Stimulated activated naive B cell treated with anti-CD40 and anti-IgM and Interleukin-4, amounts not matched to agents 10 μg/mL and 1 μg/mL and 100 μg/mL, for 72 hours (primary cell): Measurements from ENCODE around the gene TTLL7.

Source experiments
- ATAC-seq, 2 donors: fragments of 150-1000 bp; cut with Tn5 transposase; replicated peaks; 2 replicates each; pipeline ENCODE4 v1.10.0; 2021; ENCODE audit warnings: moderate library complexity in 1 of 2
- DNase-seq: peaks from one replicate; pipeline ENCODE4 v3.0.0; 2021
- H3K27ac Mint-ChIP-seq: one replicate; pipeline ENCODE4 v1.8.0; 2022; ENCODE audit warnings: mild to moderate bottlenecking, mixed read lengths
- H3K27me3 Mint-ChIP-seq, 2 donors: one replicate each; pipeline ENCODE4 v1.8.0; 2022; ENCODE audit warnings: mixed read lengths in 2 of 2
- H3K36me3 Mint-ChIP-seq, 2 donors: one replicate each; pipeline ENCODE4 v1.8.0; 2022; ENCODE audit warnings: mixed read lengths in 2 of 2, mild to moderate bottlenecking in 1 of 2
- H3K4me1 Mint-ChIP-seq, 2 donors: one replicate each; pipeline ENCODE4 v1.8.0; 2022; ENCODE audit warnings: mixed read lengths in 2 of 2, mild to moderate bottlenecking in 1 of 2
- H3K4me3 Mint-ChIP-seq, 2 donors: one replicate each; pipeline ENCODE4 v1.8.0; 2022; ENCODE audit warnings: mild to moderate bottlenecking in 2 of 2, mixed read lengths in 2 of 2, moderate library complexity in 1 of 2
- H3K9me3 Mint-ChIP-seq, 2 donors: one replicate each; pipeline ENCODE4 v1.8.0; 2022; ENCODE audit warnings: mixed read lengths in 2 of 2, mild to moderate bottlenecking in 1 of 2

Gene TTLL7

GRCh38 chr1:83909687-83910086, 89.2 kb downstream of the TTLL7 start:
- ATAC-seq: no peak
- Mint-ChIP-seq H3K27ac (no peak overlapping the region), H3K4me1 (no peaks in the 10 kb centered on the region), H3K4me3 (no peak overlapping the region), H3K27me3 (peaks cover 5 to 17% of the 10 kb centered on the region in 2 donors), H3K36me3 (no peaks in the 10 kb centered on the region), H3K9me3 (no peaks in the 10 kb centered on the region)
- DNase-seq: no peak

GRCh38 chr1:83905315-83905907, 93.5 kb downstream of the TTLL7 start:
- no peaks in the 10 kb centered on the region for H3K36me3 Mint-ChIP-seq
- peaks cover 0 to 9% of the 10 kb centered on the region in 2 donors for H3K27me3 Mint-ChIP-seq
- no peak overlapping the region for H3K4me3 Mint-ChIP-seq
- no peak for DNase-seq
- ATAC-seq: no peak
- H3K4me1 Mint-ChIP-seq: no peaks in the 10 kb centered on the region
- H3K9me3 Mint-ChIP-seq: no peaks in the 10 kb centered on the region
- H3K27ac Mint-ChIP-seq: no peak overlapping the region

- no peaks in the 10 kb centered on the region for H3K27me3 Mint-ChIP-seq
- H3K36me3 Mint-ChIP-seq: no peaks in the 10 kb centered on the region
- no peak overlapping the region for H3K27ac Mint-ChIP-seq
- DNase-seq (no peak), ATAC-seq (no peak)
- no peaks in the 10 kb centered on the region for H3K9me3 Mint-ChIP-seq
- H3K4me3 Mint-ChIP-seq: no peak overlapping the region
- no peaks in the 10 kb centered on the region for H3K4me1 Mint-ChIP-seq
Observed at GRCh38 chr1:83901547-83902155, 97.3 kb downstream of the TTLL7 start.

- H3K9me3 Mint-ChIP-seq: no peaks in the 10 kb centered on the region
- H3K27ac Mint-ChIP-seq: no peak overlapping the region
- no peaks in the 10 kb centered on the region for H3K36me3 Mint-ChIP-seq
- H3K4me1 Mint-ChIP-seq: no peaks in the 10 kb centered on the region
- peaks cover 0 to 4% of the 10 kb centered on the region in 2 donors for H3K27me3 Mint-ChIP-seq
- DNase-seq (no peak), ATAC-seq (no peak)
- no peak overlapping the region for H3K4me3 Mint-ChIP-seq
Observed at GRCh38 chr1:83900524-83900923, 98.4 kb downstream of the TTLL7 start.

GRCh38 chr1:83897516-83897915, 101.4 kb downstream of the TTLL7 start:
- H3K27me3 Mint-ChIP-seq: peaks cover 0 to 5% of the 10 kb centered on the region in 2 donors
- H3K27ac Mint-ChIP-seq: no peak overlapping the region
- no peak overlapping the region for H3K4me3 Mint-ChIP-seq
- ATAC-seq (no peak), DNase-seq (no peak)
- no peaks in the 10 kb centered on the region for H3K4me1 Mint-ChIP-seq
- H3K36me3 Mint-ChIP-seq: no peaks in the 10 kb centered on the region
- no peaks in the 10 kb centered on the region for H3K9me3 Mint-ChIP-seq

- Mint-ChIP-seq H3K9me3 (no peaks in the 10 kb centered on the region), H3K4me1 (no peaks in the 10 kb centered on the region), H3K4me3 (no peak overlapping the region), H3K27me3 (peaks cover 0 to 5% of the 10 kb centered on the region in 2 donors), H3K36me3 (no peaks in the 10 kb centered on the region), H3K27ac (no peak overlapping the region)
- ATAC-seq: no peak
- DNase-seq: no peak
Observed at GRCh38 chr1:83896299-83896698, 102.6 kb downstream of the TTLL7 start.

- Mint-ChIP-seq H3K27ac (no peak overlapping the region), H3K27me3 (peaks cover 0 to 9% of the 10 kb centered on the region in 2 donors), H3K9me3 (peaks cover 5 to 6% of the 10 kb centered on the region in 2 donors), H3K36me3 (peaks cover 0 to 4% of the 10 kb centered on the region in 2 donors), H3K4me1 (no peaks in the 10 kb centered on the region), H3K4me3 (no peak overlapping the region)
- DNase-seq: no peak
- ATAC-seq: no peak
Observed at GRCh38 chr1:83889707-83890106, 109.2 kb downstream of the TTLL7 start.

- no peak for DNase-seq
- no peak overlapping the region for H3K4me3 Mint-ChIP-seq
- peaks cover 5 to 6% of the 10 kb centered on the region in 2 donors for H3K9me3 Mint-ChIP-seq
- H3K36me3 Mint-ChIP-seq: peaks cover 0 to 4% of the 10 kb centered on the region in 2 donors
- no peak overlapping the region for H3K27ac Mint-ChIP-seq
- H3K4me1 Mint-ChIP-seq: no peaks in the 10 kb centered on the region
- no peak for ATAC-seq
- peaks cover 0 to 9% of the 10 kb centered on the region in 2 donors for H3K27me3 Mint-ChIP-seq
Observed at GRCh38 chr1:83887483-83887882, 111.4 kb downstream of the TTLL7 start.

- Mint-ChIP-seq H3K4me1 (no peaks in the 10 kb centered on the region), H3K4me3 (no peak overlapping the region), H3K9me3 (peaks cover 4 to 5% of the 10 kb centered on the region in 2 donors), H3K27me3 (peaks cover 0 to 4% of the 10 kb centered on the region in 2 donors), H3K27ac (no peak overlapping the region), H3K36me3 (peaks cover 0 to 4% of the 10 kb centered on the region in 2 donors)
- DNase-seq (no peak), ATAC-seq (no peak)
Observed at GRCh38 chr1:83883979-83884378, 115.0 kb downstream of the TTLL7 start.

- Mint-ChIP-seq H3K27me3 (no peaks in the 10 kb centered on the region), H3K36me3 (no peaks in the 10 kb centered on the region), H3K4me3 (no peak overlapping the region), H3K4me1 (no peaks in the 10 kb centered on the region), H3K27ac (no peak overlapping the region), H3K9me3 (no peaks in the 10 kb centered on the region)
- ATAC-seq (peak in 1 of 2 donors; percentile 41), DNase-seq (no peak)
Observed at GRCh38 chr1:83882906-83883305, 116.0 kb downstream of the TTLL7 start.

GRCh38 chr1:83872515-83872914, 126.4 kb downstream of the TTLL7 start:
- Mint-ChIP-seq H3K9me3 (no peaks in the 10 kb centered on the region), H3K36me3 (no peaks in the 10 kb centered on the region), H3K4me1 (no peaks in the 10 kb centered on the region), H3K27ac (no peak overlapping the region), H3K27me3 (no peaks in the 10 kb centered on the region), H3K4me3 (no peak overlapping the region)
- ATAC-seq: no peak
- DNase-seq: no peak

- H3K4me3 Mint-ChIP-seq: no peak overlapping the region
- H3K4me1 Mint-ChIP-seq: peaks cover 5 to 10% of the 10 kb centered on the region in 2 donors
- ATAC-seq (no peak), DNase-seq (no peak)
- no peak overlapping the region for H3K27ac Mint-ChIP-seq
- H3K9me3 Mint-ChIP-seq: no peaks in the 10 kb centered on the region
- no peaks in the 10 kb centered on the region for H3K36me3 Mint-ChIP-seq
- peaks cover 0 to 12% of the 10 kb centered on the region in 2 donors for H3K27me3 Mint-ChIP-seq
Observed at GRCh38 chr1:83864991-83865390, 133.9 kb downstream of the TTLL7 start.

- Mint-ChIP-seq H3K9me3 (no peaks in the 10 kb centered on the region), H3K27ac (peak overlapping the region; percentile 70), H3K4me1 (peaks cover 5 to 11% of the 10 kb centered on the region in 2 donors), H3K27me3 (peaks cover 0 to 12% of the 10 kb centered on the region in 2 donors), H3K36me3 (no peaks in the 10 kb centered on the region), H3K4me3 (peak overlapping the region; percentile 71 to 80)
- ATAC-seq (peak; percentile 96 to 97), DNase-seq (peak; percentile 66)
Observed at GRCh38 chr1:83860490-83861221, 138.3 kb downstream of the TTLL7 start.

GRCh38 chr1:83857716-83858115, 141.2 kb downstream of the TTLL7 start:
- no peak overlapping the region for H3K27ac Mint-ChIP-seq

GRCh38 chr1:83857103-83857502, 141.8 kb downstream of the TTLL7 start:
- Mint-ChIP-seq H3K27ac (no peak overlapping the region), H3K4me1 (peaks cover 5 to 11% of the 10 kb centered on the region in 2 donors), H3K36me3 (no peaks in the 10 kb centered on the region), H3K27me3 (peaks cover 5 to 20% of the 10 kb centered on the region in 2 donors), H3K4me3 (no peak overlapping the region), H3K9me3 (no peaks in the 10 kb centered on the region)
- DNase-seq (no peak), ATAC-seq (no peak)

More at GRCh38 chr1:83857716-83858115, 141.2 kb downstream of the TTLL7 start:
- Mint-ChIP-seq H3K9me3 (no peaks in the 10 kb centered on the region), H3K36me3 (no peaks in the 10 kb centered on the region), H3K27me3 (peaks cover 5 to 20% of the 10 kb centered on the region in 2 donors), H3K4me3 (no peak overlapping the region), H3K4me1 (peaks cover 5 to 11% of the 10 kb centered on the region in 2 donors)
- ATAC-seq: no peak
- DNase-seq: no peak
